GM12878 (cell line): ENCODE results near the gene TSC22D1. TPM values are rescaled to one million over a fixed set of nuclear protein-coding genes. Genes with fewer than 3 reads are reported as not detected.

ENCODE experiments used
- ATAC-seq: fragments of 200-7000 bp; cut with Tn5 transposase; 3 replicates; pipeline ENCODE4 v1.9.1; 2020; ENCODE audit warnings: mild to moderate bottlenecking, moderate library complexity
- BruUV-seq: library from RNA; stranded (reverse); fragments of 400-500 nt; replicated peaks from 2 replicates; lab custom pipeline; 2021; lab: Mats Ljungman, UMichigan
- CTCF ChIA-PET: fragments of 300-600 bp; sonication (Branson Sonifier 250); formaldehyde crosslinking; extraction: SDS; loops from one replicate; lab custom pipeline; 2021; ENCODE audit warnings: inconsistent platforms; lab: Yijun Ruan, JAX
- POLR2A ChIA-PET: fragments of 350-600 bp; formaldehyde crosslinking; extraction: SDS; loops from one replicate; lab custom pipeline; 2021; ENCODE audit warnings: inconsistent platforms; lab: Charles Lee
- RAD21 ChIA-PET: fragments of 300-600 bp; sonication (Branson Sonifier 250); formaldehyde crosslinking; loops from one replicate; lab custom pipeline; 2023; ENCODE audit warnings: antibody characterized with exemption; ENCODE audit not compliant: unreplicated experiment; lab: Charles Lee
- SMC1A ChIA-PET: fragments of 300-600 bp; sonication (Branson Sonifier 250); formaldehyde crosslinking; loops from one replicate; lab custom pipeline; 2023; ENCODE audit not compliant: unreplicated experiment, uncharacterized antibody; lab: Charles Lee
- DNase-seq: peaks from one replicate; pipeline ENCODE4 v3.0.0-alpha.2; 2011; ENCODE audit warnings: low read depth, low spot score
- FAIRE-seq: peaks from 3 replicates; lab custom pipeline; 2011; peaks lifted over from hg19 to GRCh38; lab: Jason Lieb, UNC
- H2AFZ ChIP-seq: 2 replicates; pipeline ENCODE4 v1.6.0; 2011; ENCODE audit warnings: low read depth, low read length, control low read depth; ENCODE audit not compliant: control insufficient read depth
- H3K27ac ChIP-seq: 2 replicates; pipeline ENCODE4 v1.5.1; 2011; ENCODE audit warnings: control low read depth; ENCODE audit not compliant: control insufficient read depth, insufficient read depth
- H3K27me3 ChIP-seq, 2 experiments: replicated peaks in 1 of 2; 2 replicates each; pipeline versions ENCODE4 v1.6.0 to v1.6.1; 2011; ENCODE audit warnings: low read length in 1 of 2; ENCODE audit not compliant: control insufficient read depth in 2 of 2, insufficient read depth in 2 of 2
- H3K36me3 ChIP-seq, 2 experiments: 2 replicates each; pipeline ENCODE4 v1.5.1; 2011; ENCODE audit warnings: low read length in 1 of 2; ENCODE audit not compliant: control insufficient read depth in 2 of 2, insufficient read depth in 2 of 2
- H3K4me1 ChIP-seq: 2 replicates; pipeline ENCODE4 v1.6.1; 2011; ENCODE audit warnings: mild to moderate bottlenecking, low read length, moderate library complexity, mixed read lengths; ENCODE audit not compliant: control insufficient read depth, insufficient read depth
- H3K4me2 ChIP-seq: 2 replicates; pipeline ENCODE4 v1.6.0; 2011; ENCODE audit warnings: control low read depth; ENCODE audit not compliant: control insufficient read depth, insufficient read depth
- H3K4me3 ChIP-seq: fragments of 200-600 bp; sonication (generic); 2 replicates; pipeline ENCODE4 v1.5.1; 2016
- H3K79me2 ChIP-seq: 2 replicates; pipeline ENCODE4 v1.6.0; 2011; ENCODE audit warnings: low read length; ENCODE audit not compliant: control insufficient read depth, insufficient read depth
- H3K9ac ChIP-seq: 2 replicates; pipeline ENCODE4 v1.8.0; 2011; ENCODE audit warnings: low read length, control low read depth, mixed read lengths; ENCODE audit not compliant: control insufficient read depth, insufficient read depth
- H3K9me3 ChIP-seq: replicated peaks from 3 replicates; pipeline ENCODE4 v1.5.1; 2011; ENCODE audit warnings: mild to moderate bottlenecking, low read length; ENCODE audit not compliant: control insufficient read depth, insufficient read depth
- H4K20me1 ChIP-seq: 2 replicates; pipeline ENCODE4 v1.6.0; 2011; ENCODE audit not compliant: control insufficient read depth, insufficient read depth
- BCL11A ChIP-seq: IDR thresholded peaks from 2 replicates; pipeline ENCODE4 v1.6.1; 2011; ENCODE audit warnings: low read depth, low read length
- CREM ChIP-seq: IDR thresholded peaks from 2 replicates; pipeline ENCODE4 v1.6.1; 2014; ENCODE audit warnings: antibody characterized with exemption, low read depth
- NBN ChIP-seq: fragments of 450-650 bp; IDR thresholded peaks from 2 replicates; pipeline ENCODE4 v1.6.1; 2016
- PML ChIP-seq: IDR thresholded peaks from 2 replicates; pipeline ENCODE4 v1.6.1; 2012; ENCODE audit warnings: low read length, inconsistent platforms
- RAD21 ChIP-seq: IDR thresholded peaks from 2 replicates; pipeline ENCODE4 v1.6.1; 2011; ENCODE audit warnings: mild to moderate bottlenecking, low read depth, low read length, moderate library complexity; ENCODE audit not compliant: insufficient read depth
- SMC3 ChIP-seq: IDR thresholded peaks from 2 replicates; pipeline ENCODE4 v1.6.1; 2011; ENCODE audit warnings: low read length, improper control_type of control experiment, borderline replicate concordance
- WGBS: methylation state at CpG from one replicate; pipeline ENCODE4 v1.1.6; 2016; ENCODE audit warnings: low lambda C conversion rate; ENCODE audit not compliant: insufficient replicate concordance, insufficient coverage; ENCODE audit errors: missing lambda C conversion rate; 5-methylcytosine and 5-hydroxymethylcytosine counted together
- in situ Hi-C: fragments of 300-500 bp; cut with MboI; formaldehyde crosslinking; loops from 9 replicates; pipeline ENCODE4 v1.14.3; 2018; ENCODE audit warnings: mixed read lengths
- intact Hi-C: fragments of 100-400 bp; cut with micrococcal nuclease; formaldehyde crosslinking; loops from one replicate; pipeline ENCODE4 v1.14.2; 2022; ENCODE audit not compliant: unreplicated experiment
- polyA plus RNA-seq, 11 experiments: library from polyadenylated mRNA; depleted of rRNA in 4 of 11; unstranded in 6 of 11; stranded (reverse) in 5 of 11; fragments of >200 nt; fragmentation: Nextera tagmentation in 4 of 11; fragmentation: Illumina TruSeq in 1 of 11; extraction: Ambion mirVana in 4 of 11; extraction: Trizol in 1 of 11; gene quantifications; 1 replicate in 1 of 11; 2 replicates in 10 of 11; pipeline versions ENCODE4 v1.2.1 to v1.2.3, GENCODE V29; 2011 to 2016; ENCODE audit warnings: inconsistent platforms in 2 of 11, missing spikeins in 2 of 11, low read depth in 1 of 11
- total RNA-seq, 4 experiments: library from RNA; depleted of rRNA in 3 of 4; stranded (reverse); fragments of >200 nt in 3 of 4; fragmentation: Illumina TruSeq in 1 of 4; extraction: Trizol in 1 of 4; gene quantifications; 2 replicates each; pipeline versions ENCODE4 v1.2.1 to v1.2.3, GENCODE V29; 2013 to 2021
- TF ChIP-seq, protein P1 (sequence below), 3 experiments: IDR thresholded peaks in 2 of 3; conservative IDR thresholded peaks in 1 of 3; 2 replicates each; pipeline ENCODE4 v1.5.1; 2011; ENCODE audit warnings: low read depth in 3 of 3, low read length in 3 of 3, mild to moderate bottlenecking in 3 of 3, control low read depth in 2 of 3, moderate library complexity in 2 of 3, inconsistent platforms in 1 of 3, mixed read lengths in 1 of 3; ENCODE audit not compliant: control insufficient read depth in 2 of 3, insufficient read depth in 1 of 3; ENCODE audit errors: extremely low read depth in 1 of 3
- TF ChIP-seq, protein P2 (sequence below): IDR thresholded peaks from 2 replicates; pipeline ENCODE4 v1.6.1; 2011; ENCODE audit warnings: borderline replicate concordance, low read depth, mild to moderate bottlenecking, moderate library complexity, mixed read lengths, low read length; ENCODE audit not compliant: insufficient read depth; ENCODE audit errors: extremely low read length

TSC22D1 gene
- total and polyA plus RNA-seq, 10 of the 15 experiments (the other 5 are each of a cell fraction or from before 2014, with no cell fraction given) = 0.37 to 15.7 (median 7.5) TPM

DNA sequence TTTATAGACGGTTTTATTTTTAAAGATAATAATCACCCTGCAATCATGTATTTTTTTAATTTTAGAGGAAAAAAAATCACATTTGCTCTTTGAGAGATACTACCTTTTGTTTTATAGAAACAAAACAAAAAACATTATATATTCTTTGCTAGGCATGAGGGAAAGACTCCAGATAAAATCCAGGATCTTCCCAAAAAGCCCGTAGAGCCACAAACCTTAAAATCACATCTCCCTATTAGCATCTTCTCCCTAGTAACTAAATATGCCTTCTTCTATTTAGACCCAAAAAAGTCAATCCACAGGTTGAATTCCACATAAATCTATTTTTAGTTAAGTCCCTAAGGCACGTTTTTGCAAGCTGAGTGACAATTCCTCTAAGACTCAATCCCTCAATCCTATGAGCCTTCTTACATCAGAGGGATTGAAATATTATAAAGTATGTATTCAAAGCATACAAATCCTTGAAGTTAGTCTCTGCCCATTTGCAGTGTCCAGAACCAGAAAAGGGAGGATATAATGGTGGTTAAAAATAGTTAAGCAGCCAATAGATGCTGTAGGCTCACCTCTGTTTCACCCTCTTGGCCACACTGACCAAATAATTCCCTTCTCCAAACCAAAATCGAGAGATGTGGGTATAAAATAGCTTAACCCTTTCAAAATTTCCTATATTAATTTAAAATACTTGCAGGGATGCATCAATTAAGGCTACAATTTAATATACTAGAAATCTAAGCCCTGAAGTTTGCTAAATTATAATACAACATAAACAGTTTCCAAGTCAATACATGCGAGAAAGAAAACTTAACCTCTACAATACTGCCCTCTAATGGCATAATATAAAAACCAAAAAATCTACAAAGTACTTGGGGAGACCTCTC lies 138.5 kb downstream of the TSC22D1 start:
- Histone ChIP-seq H3K4me3 (no peak overlapping the region), H3K9me3 (no peaks in the 10 kb centered on the region), H2AFZ (no peak overlapping the region), H3K4me1 (peaks cover 5% of the 10 kb centered on the region), H4K20me1 (no peaks in the 10 kb centered on the region), H3K36me3 (no peaks in the 10 kb centered on the region), H3K79me2 (no peaks in the 10 kb centered on the region), H3K9ac (no peak overlapping the region), H3K27ac (no peak overlapping the region), H3K4me2 (peak overlapping the region; percentile 6; the same call in 1 of the 2 replicates), H3K27me3 (peaks cover 5 to 15% of the 10 kb centered on the region in 2 experiments)
- FAIRE-seq = peak; percentile 83
- intact Hi-C loops = loop anchor here (1.0 to 5.0 kb wide), 4 partner anchors 195 to 529 kb away; no protein-coding TSS in a partner anchor
- POLR2A ChIA-PET = no interaction called here
- WGBS = 8% methylated on average over 5 of the region's 5 CpGs
- SMC1A ChIA-PET = interaction anchor here (1.0 to 2.0 kb wide), 3 partner anchors 18 to 537 kb away, joined by 3 to 11 read pairs (median 5); no protein-coding TSS in a partner anchor
- TF ChIP-seq, protein P1, sequence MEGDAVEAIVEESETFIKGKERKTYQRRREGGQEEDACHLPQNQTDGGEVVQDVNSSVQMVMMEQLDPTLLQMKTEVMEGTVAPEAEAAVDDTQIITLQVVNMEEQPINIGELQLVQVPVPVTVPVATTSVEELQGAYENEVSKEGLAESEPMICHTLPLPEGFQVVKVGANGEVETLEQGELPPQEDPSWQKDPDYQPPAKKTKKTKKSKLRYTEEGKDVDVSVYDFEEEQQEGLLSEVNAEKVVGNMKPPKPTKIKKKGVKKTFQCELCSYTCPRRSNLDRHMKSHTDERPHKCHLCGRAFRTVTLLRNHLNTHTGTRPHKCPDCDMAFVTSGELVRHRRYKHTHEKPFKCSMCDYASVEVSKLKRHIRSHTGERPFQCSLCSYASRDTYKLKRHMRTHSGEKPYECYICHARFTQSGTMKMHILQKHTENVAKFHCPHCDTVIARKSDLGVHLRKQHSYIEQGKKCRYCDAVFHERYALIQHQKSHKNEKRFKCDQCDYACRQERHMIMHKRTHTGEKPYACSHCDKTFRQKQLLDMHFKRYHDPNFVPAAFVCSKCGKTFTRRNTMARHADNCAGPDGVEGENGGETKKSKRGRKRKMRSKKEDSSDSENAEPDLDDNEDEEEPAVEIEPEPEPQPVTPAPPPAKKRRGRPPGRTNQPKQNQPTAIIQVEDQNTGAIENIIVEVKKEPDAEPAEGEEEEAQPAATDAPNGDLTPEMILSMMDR (IDR thresholded peaks at IDR 0.05 in 2 of 3, conservative IDR thresholded peaks at IDR 0.05 in 1 of 3; ENCODE audit: control insufficient read depth in 2 of 3, extremely low read depth in 1 of 3, insufficient read depth in 1 of 3, low read depth in 3 of 3, low read length in 3 of 3) = peak in 2 of 3 experiments; percentile 18 to 50; a peak in 2 of 6 replicates
- TF ChIP-seq NBN = no peak
- TF ChIP-seq, protein P2, sequence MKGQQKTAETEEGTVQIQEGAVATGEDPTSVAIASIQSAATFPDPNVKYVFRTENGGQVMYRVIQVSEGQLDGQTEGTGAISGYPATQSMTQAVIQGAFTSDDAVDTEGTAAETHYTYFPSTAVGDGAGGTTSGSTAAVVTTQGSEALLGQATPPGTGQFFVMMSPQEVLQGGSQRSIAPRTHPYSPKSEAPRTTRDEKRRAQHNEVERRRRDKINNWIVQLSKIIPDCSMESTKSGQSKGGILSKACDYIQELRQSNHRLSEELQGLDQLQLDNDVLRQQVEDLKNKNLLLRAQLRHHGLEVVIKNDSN = no peak
- TF ChIP-seq CREM = no peak
- no peak for TF ChIP-seq BCL11A
- TF ChIP-seq SMC3 = peak; percentile 31; the same call in 1 of the 2 replicates
- no peak for TF ChIP-seq PML
- peak; percentile 70 for TF ChIP-seq RAD21
- no TSS peak for BruUV-seq
- CTCF ChIA-PET = interaction anchor here (1.0 to 3.4 kb wide), 8 partner anchors 10 to 538 kb away, joined by 3 to 25 read pairs (median 6); no protein-coding TSS in a partner anchor
- in situ Hi-C loops = loop anchor here (5.0 kb wide), 3 partner anchors 245 to 530 kb away; no protein-coding TSS in a partner anchor
- ATAC-seq = peak; percentile 68
- DNase-seq = no peak
- RAD21 ChIA-PET = interaction anchor here (0.7 to 1.5 kb wide), 5 partner anchors 245 to 958 kb away, joined by 3 to 6 read pairs (median 3); no protein-coding TSS in a partner anchor
